ENCODE measurements around the gene FNDC1.

GRCh38 chr6:159201336-159201735 lies 32.1 kb downstream of the FNDC1 start:
- TF ChIP-seq CTCF (IDR thresholded peaks at IDR 0.05; ENCODE audit: low read length) (no peak), EZH2 (IDR thresholded peaks at IDR 0.05; ENCODE audit: borderline replicate concordance, low read length) (no peak)
